ENCODE results near the gene MEG3. TPM values are rescaled to one million over a fixed set of nuclear protein-coding genes. Genes with fewer than 3 reads are reported as not detected.

MEG3 gene
- total RNA-seq, 4 donors from 2014 or later, result 6.0 to 23.7 (median 9.4) TPM

DNA sequence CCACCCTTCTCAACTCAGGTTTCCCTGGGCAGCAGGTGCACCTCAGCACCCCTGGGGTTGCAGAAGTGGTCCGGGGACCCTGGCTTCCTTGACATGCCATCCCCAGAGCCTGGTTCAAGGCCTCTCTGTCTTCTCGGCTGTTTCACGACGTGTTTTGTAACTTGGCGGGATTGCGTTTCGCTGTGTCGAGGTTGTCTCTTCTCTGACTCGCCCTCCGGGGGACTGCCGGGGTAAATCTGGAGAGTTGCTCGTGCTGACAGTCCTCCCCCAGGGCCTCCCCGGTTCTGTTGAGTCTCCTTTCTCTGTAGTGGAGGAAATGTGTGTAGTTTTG lies 25.6 kb downstream of the MEG3 start:
- intact Hi-C loops (cut with DNase I), result no loop called here
- Histone ChIP-seq H3K27me3 (no peaks in the 10 kb centered on the region), H3K4me1 (no peaks in the 10 kb centered on the region), H3K4me3 (replicated peaks in 1 of 3) (no peak overlapping the region), H3K9me3 (no peaks in the 10 kb centered on the region), H3K36me3 (no peaks in the 10 kb centered on the region), H3K27ac (no peak overlapping the region)
- no peak for DNase-seq
- 88 to 93% methylated on average over 13 of the region's 13 CpGs for WGBS, 2 donors
- TF ChIP-seq, protein P1, sequence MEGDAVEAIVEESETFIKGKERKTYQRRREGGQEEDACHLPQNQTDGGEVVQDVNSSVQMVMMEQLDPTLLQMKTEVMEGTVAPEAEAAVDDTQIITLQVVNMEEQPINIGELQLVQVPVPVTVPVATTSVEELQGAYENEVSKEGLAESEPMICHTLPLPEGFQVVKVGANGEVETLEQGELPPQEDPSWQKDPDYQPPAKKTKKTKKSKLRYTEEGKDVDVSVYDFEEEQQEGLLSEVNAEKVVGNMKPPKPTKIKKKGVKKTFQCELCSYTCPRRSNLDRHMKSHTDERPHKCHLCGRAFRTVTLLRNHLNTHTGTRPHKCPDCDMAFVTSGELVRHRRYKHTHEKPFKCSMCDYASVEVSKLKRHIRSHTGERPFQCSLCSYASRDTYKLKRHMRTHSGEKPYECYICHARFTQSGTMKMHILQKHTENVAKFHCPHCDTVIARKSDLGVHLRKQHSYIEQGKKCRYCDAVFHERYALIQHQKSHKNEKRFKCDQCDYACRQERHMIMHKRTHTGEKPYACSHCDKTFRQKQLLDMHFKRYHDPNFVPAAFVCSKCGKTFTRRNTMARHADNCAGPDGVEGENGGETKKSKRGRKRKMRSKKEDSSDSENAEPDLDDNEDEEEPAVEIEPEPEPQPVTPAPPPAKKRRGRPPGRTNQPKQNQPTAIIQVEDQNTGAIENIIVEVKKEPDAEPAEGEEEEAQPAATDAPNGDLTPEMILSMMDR (IDR thresholded peaks at IDR 0.05), result no peak
- TF ChIP-seq POLR2A (IDR thresholded peaks at IDR 0.05), result no peak

DNA sequence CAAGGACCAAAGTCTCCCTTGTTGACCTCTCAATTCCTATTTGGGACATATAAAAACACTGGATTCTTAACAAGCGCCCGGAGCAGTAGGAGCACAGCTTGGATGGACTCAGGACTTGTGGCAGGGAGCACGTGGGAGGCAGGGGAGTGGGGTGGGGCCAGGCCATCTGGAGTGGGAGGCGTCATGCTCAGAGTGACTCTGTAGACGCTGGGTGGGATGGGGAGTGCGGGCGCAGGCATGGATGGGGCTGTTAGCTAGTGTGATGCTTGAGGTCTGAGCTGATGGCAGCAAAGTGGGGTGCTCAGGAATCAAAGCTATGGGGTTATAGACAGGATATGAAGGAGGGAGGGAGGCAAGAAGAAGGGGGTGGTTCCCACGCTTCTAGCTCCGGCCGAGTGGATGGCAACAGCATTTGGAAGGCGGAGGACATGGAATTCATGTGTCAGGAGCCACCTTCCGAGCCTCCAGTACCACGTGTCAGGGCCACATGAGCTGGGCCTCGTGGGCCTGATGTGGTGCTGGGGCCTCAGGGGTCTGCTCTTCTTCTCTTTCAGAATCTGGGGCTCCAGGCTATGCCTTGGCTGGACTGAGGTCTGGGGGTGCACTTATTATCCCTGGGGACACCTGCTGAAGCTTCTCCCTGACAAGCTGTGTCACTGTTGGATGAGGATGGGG lies 26.2 kb downstream of the MEG3 start:
- TF ChIP-seq POLR2A (IDR thresholded peaks at IDR 0.05), result no peak
- TF ChIP-seq, protein P1 (IDR thresholded peaks at IDR 0.05), result no peak
- no peaks in the 10 kb centered on the region for H3K4me1 ChIP-seq
- intact Hi-C loops (cut with DNase I), result no loop called here
- no peak overlapping the region for H3K27ac ChIP-seq
- H3K36me3 ChIP-seq, result no peaks in the 10 kb centered on the region
- DNase-seq, result no peak
- WGBS, 2 donors, result 83 to 88% methylated on average over 14 of the region's 14 CpGs
- H3K27me3 ChIP-seq, result no peaks in the 10 kb centered on the region
- no peaks in the 10 kb centered on the region for H3K9me3 ChIP-seq
- no peak overlapping the region for H3K4me3 ChIP-seq (replicated peaks in 1 of 3)

DNA sequence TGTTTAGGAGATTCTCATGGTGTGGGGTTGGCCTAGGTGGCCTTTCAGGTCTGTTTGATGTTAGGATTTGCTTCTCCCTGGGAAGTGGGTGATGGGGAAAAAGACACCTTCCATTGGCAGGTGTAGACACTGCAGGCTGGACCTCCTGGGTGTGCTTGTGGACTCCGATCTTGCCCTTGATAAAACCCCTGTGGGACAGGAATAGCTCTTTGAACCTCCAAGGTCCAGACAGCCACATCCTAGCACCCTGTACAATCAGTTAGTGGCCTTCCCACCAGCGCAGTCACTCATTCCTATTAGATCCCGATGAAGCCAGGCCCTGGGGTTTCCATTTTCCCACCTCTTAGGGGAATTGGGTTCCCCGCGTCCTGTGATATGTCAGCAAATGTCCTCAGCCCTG lies 28.5 kb downstream of the MEG3 start:
- no peaks in the 10 kb centered on the region for H3K9me3 ChIP-seq
- H3K36me3 ChIP-seq, result no peaks in the 10 kb centered on the region
- H3K27ac ChIP-seq, result no peak overlapping the region
- intact Hi-C loops (cut with DNase I), result no loop called here
- no peaks in the 10 kb centered on the region for H3K4me1 ChIP-seq
- no peak for TF ChIP-seq POLR2A (IDR thresholded peaks at IDR 0.05)
- TF ChIP-seq, protein P1 (IDR thresholded peaks at IDR 0.05), result no peak
- no peaks in the 10 kb centered on the region for H3K27me3 ChIP-seq
- 97 to 98% methylated on average over 5 of the region's 5 CpGs for WGBS, 2 donors
- no peak for DNase-seq
- H3K4me3 ChIP-seq (replicated peaks in 1 of 3), result no peak overlapping the region

DNA sequence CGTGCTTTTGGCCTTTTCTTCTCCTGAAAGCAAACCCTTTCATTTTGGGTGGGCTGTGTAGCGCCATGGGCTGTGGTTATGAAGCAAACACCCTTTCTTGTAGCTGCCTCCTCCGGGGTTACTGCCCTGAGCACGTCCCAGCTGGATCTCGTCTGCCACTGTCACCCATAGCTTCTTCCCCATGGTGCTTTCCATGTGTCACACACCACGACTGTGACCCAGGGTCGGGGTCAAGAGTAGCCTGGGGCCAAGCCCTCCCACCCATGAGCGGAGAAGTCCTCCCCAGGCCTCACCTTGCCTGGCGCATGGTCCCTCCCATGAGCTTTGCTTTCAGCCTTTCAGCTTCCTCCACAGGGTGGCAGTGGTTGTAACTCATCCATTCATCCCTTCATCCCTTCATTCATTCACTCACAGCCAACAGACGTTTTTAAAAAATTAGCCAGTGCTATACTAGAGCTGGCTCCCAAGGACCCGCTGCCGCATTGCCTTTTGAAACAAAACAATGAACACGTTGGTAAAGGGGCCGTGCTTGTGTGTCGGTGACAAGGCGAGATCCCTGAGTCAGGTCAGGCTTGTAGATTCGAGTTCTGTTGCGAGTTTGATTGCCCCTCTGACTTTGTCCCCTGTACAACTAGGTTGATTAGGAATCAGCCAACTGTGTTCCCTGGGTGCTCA lies 29.5 kb downstream of the MEG3 start:
- DNase-seq, result no peak
- Histone ChIP-seq H3K27ac (no peak overlapping the region), H3K9me3 (no peaks in the 10 kb centered on the region), H3K27me3 (no peaks in the 10 kb centered on the region), H3K36me3 (no peaks in the 10 kb centered on the region), H3K4me1 (no peaks in the 10 kb centered on the region), H3K4me3 (replicated peaks in 1 of 3) (no peak overlapping the region)
- TF ChIP-seq POLR2A (IDR thresholded peaks at IDR 0.05), result no peak
- TF ChIP-seq, protein P1 (IDR thresholded peaks at IDR 0.05), result no peak
- intact Hi-C loops (cut with DNase I), result no loop called here
- 60 to 65% methylated on average over 18 of the region's 18 CpGs for WGBS, 2 donors

All from thyroid gland (tissue), 4 donors.